ENCODE results near the gene LXN. TPM values are rescaled to one million over a fixed set of nuclear protein-coding genes. Genes with fewer than 3 reads are reported as not detected.

Gene LXN
- total RNA-seq (2021) (3.8 to 4.6 TPM (median 4.4 TPM) in 3 replicates), Bru-seq, nascent RNA (percentile 57 among the genes with signal in this experiment)
- long read RNA-seq, experiment 1, transcript LXN-201 (6 exons, 1,116 nt): major isoform, 12 of 12 reads
- long read RNA-seq, experiment 1, partial matches to known transcripts: 0 of 12 reads
- long read RNA-seq, experiment 1, other reads (novel, unspliced or antisense): 0 of 12 reads
- long read RNA-seq, experiment 2, transcript LXN-201 (6 exons, 1,116 nt): major isoform, 11 of 11 reads
- long read RNA-seq, experiment 2, partial matches to known transcripts: 0 of 11 reads
- long read RNA-seq, experiment 2, other reads (novel, unspliced or antisense): 0 of 11 reads
- long read RNA-seq, experiment 3, transcript LXN-201 (6 exons, 1,116 nt): major isoform, 5 of 5 reads
- long read RNA-seq, experiment 3, partial matches to known transcripts: 0 of 5 reads
- long read RNA-seq, experiment 3, other reads (novel, unspliced or antisense): 0 of 5 reads

- no peaks in the 10 kb centered on the region for H3K9me3 Mint-ChIP-seq
- peaks cover 9% of the 10 kb centered on the region; the same call in 1 of the 2 replicates for H3K36me3 Mint-ChIP-seq
- CTCF ChIA-PET: interaction anchor here (0.6 to 1.5 kb wide), 17 partner anchors 11 to 1066 kb away, joined by 3 to 25 read pairs (median 4); partner anchors contain the start of genes GFM1 and MLF1
- H3K4me3 Mint-ChIP-seq: peak within 1 kb of the TSS; percentile 87
- H3K4me1 Mint-ChIP-seq: peaks cover 17% of the 10 kb centered on the region
- ATAC-seq (peak; percentile 99), DNase-seq (ENCODE audit: low spot score) (peak; percentile 95)
- H3K27ac Mint-ChIP-seq: peak within 1 kb of the TSS; percentile 94
- POLR2A ChIA-PET: interaction anchor here (1.0 kb wide), 1 partner anchor 28 kb away, joined by 3 read pairs; the partner anchor contains the start of gene GFM1
- H3K27me3 Mint-ChIP-seq (ENCODE audit: low read depth): no peaks in the 10 kb centered on the region
- TF ChIP-seq RELA (CRISPR knock-in tag; IDR thresholded peaks at IDR 0.05; ENCODE audit: borderline replicate concordance): no peak
- 0 out of 2 replicates have a peak, but pooled peaks have one; percentile 47 for TF ChIP-seq TEAD1 (CRISPR knock-in tag; IDR thresholded peaks at IDR 0.05)
- no peak for TF ChIP-seq ZNF281 (CRISPR knock-in tag; IDR thresholded peaks at IDR 0.05)
- TF ChIP-seq JUN (CRISPR knock-in tag; IDR thresholded peaks at IDR 0.05): no peak
- no peak for TF ChIP-seq ATF6 (CRISPR knock-in tag; IDR thresholded peaks at IDR 0.05)
- TF ChIP-seq NFYB (CRISPR knock-in tag; conservative IDR thresholded peaks at IDR 0.05; ENCODE audit: low read depth): no peak
- no peak for TF ChIP-seq OVOL2 (CRISPR knock-in tag; IDR thresholded peaks at IDR 0.05; ENCODE audit: borderline replicate concordance)
- no peak for TF ChIP-seq TEAD4 (CRISPR knock-in tag; IDR thresholded peaks at IDR 0.05)
- no peak for TF ChIP-seq FOXP4 (CRISPR knock-in tag; IDR thresholded peaks at IDR 0.05)
- TF ChIP-seq CREM (CRISPR knock-in tag; IDR thresholded peaks at IDR 0.05): 0 out of 2 replicates have a peak, but pooled peaks have one; percentile 46
- TF ChIP-seq FOXP1 (CRISPR knock-in tag; IDR thresholded peaks at IDR 0.05; ENCODE audit: borderline replicate concordance): 0 out of 2 replicates have a peak, but pooled peaks have one; percentile 62
- peak; percentile 62; the same call in 1 of the 2 replicates for TF ChIP-seq MAX (CRISPR knock-in tag; IDR thresholded peaks at IDR 0.05)
- TF ChIP-seq MYBL2 (CRISPR knock-in tag; IDR thresholded peaks at IDR 0.05): peak; percentile 54; the same call in 1 of the 2 replicates
- TF ChIP-seq ARID4B (CRISPR knock-in tag; IDR thresholded peaks at IDR 0.05; ENCODE audit: borderline replicate concordance): 0 out of 2 replicates have a peak, but pooled peaks have one; percentile 64
- TF ChIP-seq ZMAT4 (CRISPR knock-in tag; IDR thresholded peaks at IDR 0.05): no peak
- TF ChIP-seq ZBTB43 (CRISPR knock-in tag; IDR thresholded peaks at IDR 0.05): no peak
- no peak for TF ChIP-seq NFATC4 (CRISPR knock-in tag; IDR thresholded peaks at IDR 0.05)
- TF ChIP-seq E2F5 (CRISPR knock-in tag; IDR thresholded peaks at IDR 0.05): no peak
- peak; percentile 71 for TF ChIP-seq ETV6 (CRISPR knock-in tag; IDR thresholded peaks at IDR 0.05)
These were observed at the start of gene LXN for GRCh38 chr3:158672215-158673176. TSS of gene LXN (minus strand) at chr3:158672648. CDS start at chr3:158672478, 170 bp downstream.

Measured in WTC11 (cell line).